ENCODE data around the gene DUSP5.

DNA sequence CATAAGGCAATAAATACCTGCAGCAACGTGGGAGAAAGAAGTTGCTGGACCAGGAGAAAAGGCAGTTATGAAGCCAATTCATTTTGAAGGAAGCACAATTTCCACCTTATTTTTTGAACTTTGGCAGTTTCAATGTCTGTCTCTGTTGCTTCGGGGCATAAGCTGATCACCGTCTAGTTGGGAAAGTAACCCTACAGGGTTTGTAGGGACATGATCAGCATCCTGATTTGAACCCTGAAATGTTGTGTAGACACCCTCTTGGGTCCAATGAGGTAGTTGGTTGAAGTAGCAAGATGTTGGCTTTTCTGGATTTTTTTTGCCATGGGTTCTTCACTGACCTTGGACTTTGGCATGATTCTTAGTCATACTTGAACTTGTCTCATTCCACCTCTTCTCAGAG is 13.0 kb downstream of the DUSP5 start:
- TF ChIP-seq POLR2A (IDR thresholded peaks at IDR 0.05) (no peak), EP300 (IDR thresholded peaks at IDR 0.05) (no peak)
- TF ChIP-seq, protein P1, sequence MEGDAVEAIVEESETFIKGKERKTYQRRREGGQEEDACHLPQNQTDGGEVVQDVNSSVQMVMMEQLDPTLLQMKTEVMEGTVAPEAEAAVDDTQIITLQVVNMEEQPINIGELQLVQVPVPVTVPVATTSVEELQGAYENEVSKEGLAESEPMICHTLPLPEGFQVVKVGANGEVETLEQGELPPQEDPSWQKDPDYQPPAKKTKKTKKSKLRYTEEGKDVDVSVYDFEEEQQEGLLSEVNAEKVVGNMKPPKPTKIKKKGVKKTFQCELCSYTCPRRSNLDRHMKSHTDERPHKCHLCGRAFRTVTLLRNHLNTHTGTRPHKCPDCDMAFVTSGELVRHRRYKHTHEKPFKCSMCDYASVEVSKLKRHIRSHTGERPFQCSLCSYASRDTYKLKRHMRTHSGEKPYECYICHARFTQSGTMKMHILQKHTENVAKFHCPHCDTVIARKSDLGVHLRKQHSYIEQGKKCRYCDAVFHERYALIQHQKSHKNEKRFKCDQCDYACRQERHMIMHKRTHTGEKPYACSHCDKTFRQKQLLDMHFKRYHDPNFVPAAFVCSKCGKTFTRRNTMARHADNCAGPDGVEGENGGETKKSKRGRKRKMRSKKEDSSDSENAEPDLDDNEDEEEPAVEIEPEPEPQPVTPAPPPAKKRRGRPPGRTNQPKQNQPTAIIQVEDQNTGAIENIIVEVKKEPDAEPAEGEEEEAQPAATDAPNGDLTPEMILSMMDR (IDR thresholded peaks at IDR 0.05), result no peak
